ENCODE data around the gene CD59.
"Not testable (repeated sequence)": the region's sequence is repeated elsewhere in the genome, so short reads cannot be mapped to it uniquely, and the experiment has no call there.

The CD59 gene

DNA sequence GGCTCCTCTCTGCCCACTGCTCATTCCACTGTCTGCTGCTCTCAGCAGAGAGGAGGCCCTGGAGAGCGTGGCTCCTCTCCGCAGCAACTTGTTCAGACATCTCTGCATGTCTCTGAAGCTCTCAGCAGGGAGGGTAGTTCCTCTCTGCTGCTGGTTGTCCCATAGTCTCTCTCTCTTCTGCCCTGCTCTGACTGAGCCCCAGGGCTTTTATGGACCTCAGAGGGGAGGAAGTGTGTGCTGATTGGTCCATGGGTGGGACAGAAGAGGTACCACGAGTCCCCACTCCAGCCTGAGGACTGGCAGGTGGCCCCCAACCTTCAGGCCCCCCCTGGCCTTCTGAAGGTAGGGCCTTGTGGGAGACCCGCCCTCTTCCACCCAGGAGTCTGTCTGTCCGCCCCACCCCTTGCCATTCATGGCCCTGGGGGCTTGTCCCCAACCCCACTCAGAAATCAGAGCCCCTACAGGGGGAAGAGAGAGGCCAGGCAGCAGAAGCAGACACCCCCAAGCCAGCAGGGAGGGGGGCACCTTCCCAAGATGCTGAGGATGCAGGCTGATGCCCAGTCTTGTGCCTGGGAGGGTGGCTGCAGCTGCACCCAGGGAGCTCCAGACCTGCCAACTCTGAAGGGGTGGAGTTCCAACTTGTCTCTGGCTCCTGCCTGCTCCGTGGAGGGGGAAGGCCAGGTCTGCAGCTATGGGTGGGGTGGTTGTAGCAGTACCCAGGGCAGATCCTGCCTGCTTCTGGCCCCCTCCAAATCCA is 70.7 kb downstream of the CD59 start:
- TF ChIP-seq, protein P1, sequence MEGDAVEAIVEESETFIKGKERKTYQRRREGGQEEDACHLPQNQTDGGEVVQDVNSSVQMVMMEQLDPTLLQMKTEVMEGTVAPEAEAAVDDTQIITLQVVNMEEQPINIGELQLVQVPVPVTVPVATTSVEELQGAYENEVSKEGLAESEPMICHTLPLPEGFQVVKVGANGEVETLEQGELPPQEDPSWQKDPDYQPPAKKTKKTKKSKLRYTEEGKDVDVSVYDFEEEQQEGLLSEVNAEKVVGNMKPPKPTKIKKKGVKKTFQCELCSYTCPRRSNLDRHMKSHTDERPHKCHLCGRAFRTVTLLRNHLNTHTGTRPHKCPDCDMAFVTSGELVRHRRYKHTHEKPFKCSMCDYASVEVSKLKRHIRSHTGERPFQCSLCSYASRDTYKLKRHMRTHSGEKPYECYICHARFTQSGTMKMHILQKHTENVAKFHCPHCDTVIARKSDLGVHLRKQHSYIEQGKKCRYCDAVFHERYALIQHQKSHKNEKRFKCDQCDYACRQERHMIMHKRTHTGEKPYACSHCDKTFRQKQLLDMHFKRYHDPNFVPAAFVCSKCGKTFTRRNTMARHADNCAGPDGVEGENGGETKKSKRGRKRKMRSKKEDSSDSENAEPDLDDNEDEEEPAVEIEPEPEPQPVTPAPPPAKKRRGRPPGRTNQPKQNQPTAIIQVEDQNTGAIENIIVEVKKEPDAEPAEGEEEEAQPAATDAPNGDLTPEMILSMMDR (IDR thresholded peaks at IDR 0.05; ENCODE audit: borderline replicate concordance, control extremely low read depth, extremely low read depth, insufficient read depth, missing control alignments) = no peak
- no peak for DNase-seq (ENCODE audit: low spot score)
- in situ Hi-C loops (cut with MboI; ENCODE audit: low sequenced_read_pairs, unreplicated experiment) = no loop called here

DNA sequence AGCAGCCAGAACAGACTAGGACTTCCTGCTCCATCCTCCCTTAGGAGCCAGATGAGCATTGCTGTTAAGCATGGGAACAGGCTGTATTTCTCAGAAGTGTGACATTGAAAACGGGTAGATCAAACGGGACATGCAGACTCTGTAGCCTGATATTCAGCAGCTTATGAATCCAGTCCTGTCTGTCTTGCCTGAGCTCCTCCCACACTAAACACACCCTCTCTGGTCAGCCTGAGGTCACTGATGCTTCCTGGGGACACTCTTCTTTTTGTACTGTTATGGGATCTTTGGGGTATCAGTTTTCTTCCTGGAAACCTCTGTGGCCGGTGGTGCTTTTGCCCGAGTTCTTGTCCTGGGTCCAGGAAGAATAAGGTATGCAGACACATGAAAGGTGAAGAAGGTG is 71.4 kb downstream of the CD59 start:
- DNase-seq (ENCODE audit: low spot score) = no peak
- in situ Hi-C loops (cut with MboI; ENCODE audit: low sequenced_read_pairs, unreplicated experiment) = no loop called here
- TF ChIP-seq, protein P1 (IDR thresholded peaks at IDR 0.05; ENCODE audit: borderline replicate concordance, control extremely low read depth, extremely low read depth, insufficient read depth, missing control alignments) = no peak

DNA sequence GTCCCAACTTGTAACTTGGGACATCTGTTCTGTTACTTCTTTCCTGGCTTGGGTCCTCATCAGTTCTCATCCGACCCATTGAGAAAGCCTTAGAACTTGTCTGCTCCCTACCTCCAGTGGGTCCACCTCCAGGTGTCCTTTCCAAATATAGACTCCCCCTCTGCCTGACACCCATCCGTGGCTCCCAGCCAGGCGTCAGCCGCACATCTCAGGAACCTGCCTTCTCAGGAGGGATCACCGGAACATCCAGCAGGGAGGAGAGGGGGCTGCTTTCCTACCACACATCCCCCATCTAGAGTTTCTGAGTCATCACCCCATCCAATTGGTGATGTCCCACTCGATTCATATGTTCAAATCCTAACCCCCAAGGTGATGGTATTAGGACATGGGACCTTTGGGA is 72.1 kb downstream of the CD59 start:
- in situ Hi-C loops (cut with MboI; ENCODE audit: low sequenced_read_pairs, unreplicated experiment) = no loop called here
- TF ChIP-seq, protein P1 (IDR thresholded peaks at IDR 0.05; ENCODE audit: borderline replicate concordance, control extremely low read depth, extremely low read depth, insufficient read depth, missing control alignments) = no peak
- no peak for DNase-seq (ENCODE audit: low spot score)

DNA sequence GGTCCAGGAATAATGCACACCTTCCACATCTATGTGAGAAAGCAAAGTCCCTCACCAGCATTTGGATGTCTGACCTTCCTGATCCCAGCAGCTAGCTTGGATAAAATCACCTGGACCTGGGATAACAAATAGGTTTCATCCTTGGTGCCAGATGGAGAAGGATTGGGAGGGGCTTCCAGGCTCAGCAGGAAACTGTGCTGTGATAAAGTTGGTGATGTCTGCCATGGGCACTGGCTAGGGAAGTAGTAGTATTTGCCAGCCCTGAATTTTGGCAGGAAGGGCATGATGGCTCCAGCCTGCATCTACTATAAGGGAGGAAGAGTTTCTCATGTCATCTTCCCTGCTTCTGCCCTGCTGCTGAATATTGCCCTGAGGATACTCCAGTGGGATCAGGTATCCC is 73.1 kb downstream of the CD59 start:
- in situ Hi-C loops (cut with MboI; ENCODE audit: low sequenced_read_pairs, unreplicated experiment) = no loop called here
- no peak for DNase-seq (ENCODE audit: low spot score)

DNA sequence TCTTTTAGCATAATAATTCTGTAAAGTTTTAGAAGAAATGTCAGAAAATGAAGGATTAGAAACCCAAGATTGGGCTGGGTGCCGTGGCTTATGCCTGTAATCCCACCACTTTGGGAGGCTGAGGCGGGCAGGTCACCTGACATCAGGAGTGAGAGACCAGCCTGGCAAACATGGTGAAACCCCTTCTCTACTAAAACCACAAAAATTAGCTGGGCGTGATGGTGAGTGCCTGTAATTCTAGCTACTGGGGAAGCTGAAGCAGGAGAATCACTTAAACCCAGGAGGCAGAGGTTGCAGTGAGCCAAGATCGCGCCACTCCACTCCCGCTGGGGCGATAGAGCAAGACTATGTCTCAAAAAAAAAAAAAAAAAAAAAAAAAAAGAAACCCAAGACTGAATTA is 74.7 kb downstream of the CD59 start:
- in situ Hi-C loops (cut with MboI; ENCODE audit: low sequenced_read_pairs, unreplicated experiment); DNase-seq (ENCODE audit: low spot score): not testable (repeated sequence)

More for the DNA sequence above, 73.1 kb downstream of the CD59 start:
- TF ChIP-seq, protein P1 (IDR thresholded peaks at IDR 0.05; ENCODE audit: borderline replicate concordance, control extremely low read depth, extremely low read depth, insufficient read depth, missing control alignments) = no peak

DNA sequence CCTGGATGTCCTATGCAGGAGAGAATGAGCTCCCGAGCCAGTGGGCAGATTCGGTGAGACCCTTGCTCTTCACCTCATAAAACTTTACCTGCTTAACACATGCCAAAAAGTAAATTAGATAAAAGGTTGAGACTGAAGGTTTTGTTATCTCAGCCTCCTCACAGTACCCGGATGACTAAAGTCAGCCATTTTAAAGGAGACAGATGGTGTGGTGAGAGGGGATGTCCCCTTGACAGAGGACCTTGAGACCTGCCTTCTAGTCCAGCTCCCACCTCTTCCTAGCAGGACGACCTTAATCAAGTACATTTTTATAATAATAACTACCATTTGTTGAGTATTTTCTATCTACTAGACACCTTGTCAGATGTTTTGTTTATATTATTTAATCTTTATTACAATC is 75.3 kb downstream of the CD59 start:
- TF ChIP-seq, protein P1 (IDR thresholded peaks at IDR 0.05; ENCODE audit: borderline replicate concordance, control extremely low read depth, extremely low read depth, insufficient read depth, missing control alignments) = no peak
- in situ Hi-C loops (cut with MboI; ENCODE audit: low sequenced_read_pairs, unreplicated experiment) = no loop called here
- no peak for DNase-seq (ENCODE audit: low spot score)

DNA sequence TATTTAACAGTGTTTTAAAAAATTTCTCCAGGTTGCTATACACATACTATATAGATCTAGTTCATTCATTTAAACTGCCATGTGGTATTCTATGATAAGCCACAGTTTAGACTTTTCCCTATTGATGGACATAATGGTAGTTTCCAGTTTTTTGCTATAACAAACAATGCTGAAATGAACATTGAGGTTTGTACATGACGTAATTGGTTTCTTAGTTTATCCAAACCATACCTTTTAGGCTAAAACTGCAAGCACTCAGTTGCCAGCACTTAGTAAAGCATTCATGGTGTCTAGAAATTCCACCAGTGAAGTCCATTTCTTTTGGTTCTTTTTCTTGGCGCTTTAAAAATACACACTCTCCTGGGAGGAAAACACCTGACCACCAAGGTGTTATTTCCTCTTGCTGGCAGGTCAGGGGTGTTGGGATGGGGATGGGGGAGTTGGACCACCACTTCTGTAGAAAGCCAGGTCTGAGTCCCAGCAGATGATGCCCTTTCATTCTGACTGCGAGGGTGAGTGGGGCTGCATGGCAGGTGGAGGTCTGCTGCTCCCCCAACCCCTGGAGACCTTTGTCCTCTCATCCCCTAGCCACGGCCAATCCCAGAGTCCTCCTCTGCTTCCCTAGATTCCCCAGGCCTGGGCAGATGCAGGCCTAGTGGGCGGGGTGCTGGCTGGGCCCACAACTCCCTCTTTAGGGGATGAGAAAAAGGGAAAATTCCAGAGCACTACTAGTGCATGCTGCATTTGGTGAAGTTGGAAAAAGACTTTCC is 76.7 kb downstream of the CD59 start:
- DNase-seq (ENCODE audit: low spot score) = no peak
- in situ Hi-C loops (cut with MboI; ENCODE audit: low sequenced_read_pairs, unreplicated experiment) = no loop called here
- TF ChIP-seq, protein P1 (IDR thresholded peaks at IDR 0.05; ENCODE audit: borderline replicate concordance, control extremely low read depth, extremely low read depth, insufficient read depth, missing control alignments) = no peak

All from GM13976 (cell line).